Measurements from ENCODE around the gene ST6GAL1.
"Not testable (repeated sequence)": the region's sequence is repeated elsewhere in the genome, so short reads cannot be mapped to it uniquely, and the experiment has no call there.

ST6GAL1 gene

DNA sequence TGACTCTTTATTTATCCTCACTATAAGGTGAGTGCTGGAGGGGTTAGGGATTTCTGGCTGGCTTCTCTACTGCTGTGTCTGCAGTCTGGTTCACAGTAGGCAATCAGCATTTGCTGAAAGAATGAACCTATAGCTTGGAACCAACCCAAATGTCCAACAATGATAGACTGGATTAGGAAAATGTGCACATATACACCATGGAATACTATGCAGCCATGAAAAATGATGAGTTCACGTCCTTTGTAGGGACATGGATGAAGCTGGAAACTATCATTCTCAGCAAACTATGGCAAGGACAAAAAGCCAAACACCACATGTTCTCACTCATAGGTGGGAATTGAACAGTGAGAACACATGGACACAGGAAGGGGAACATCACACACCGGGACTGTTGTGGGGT lies 93.0 kb downstream of the ST6GAL1 start:
- H3K9ac ChIP-seq (ENCODE audit: low read length); H3K4me1 ChIP-seq (ENCODE audit: control insufficient read depth, insufficient read depth, low read length); H3K9me3 ChIP-seq (ENCODE audit: control insufficient read depth, insufficient read depth, low read depth, low read length); H3K36me3 ChIP-seq (ENCODE audit: control insufficient read depth, insufficient read depth, low read length); H3K4me3 ChIP-seq (ENCODE audit: low read depth, low read length); H3K27ac ChIP-seq (ENCODE audit: low read depth, low read length); H3K27me3 ChIP-seq (ENCODE audit: control insufficient read depth, insufficient read depth, low read length): not testable (repeated sequence)

DNA sequence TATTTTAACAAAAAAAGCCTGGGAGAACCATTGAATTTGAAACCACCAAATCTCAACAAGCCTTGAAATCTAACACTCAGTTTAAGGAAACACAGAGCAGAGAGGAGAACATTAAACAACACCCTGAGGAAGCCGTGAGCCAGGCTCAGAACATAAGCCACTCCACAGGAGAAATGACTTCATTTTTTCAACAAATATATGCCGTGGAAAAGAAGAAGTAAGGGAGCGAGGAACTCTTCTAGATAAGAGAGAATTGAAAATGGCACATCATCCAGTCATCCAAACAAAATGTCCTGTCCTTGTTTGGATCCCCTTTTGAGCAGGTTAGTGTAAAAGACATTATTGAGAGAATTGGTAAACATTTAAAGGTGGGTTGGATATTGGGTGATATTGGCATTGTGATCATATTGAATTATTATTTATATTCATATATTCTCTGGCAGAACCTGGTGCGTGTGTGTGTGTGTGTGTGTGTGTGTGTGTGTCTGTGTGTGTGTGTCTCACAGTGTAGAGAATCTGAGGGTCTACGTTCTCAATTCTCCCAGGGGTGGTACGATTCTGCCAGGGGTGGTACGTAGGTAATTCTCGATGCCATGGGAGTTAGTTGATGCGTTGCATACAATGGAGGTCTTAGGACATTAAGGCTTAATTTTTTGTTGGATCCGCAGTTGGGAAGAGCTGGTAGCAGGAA lies 94.4 kb downstream of the ST6GAL1 start:
- peaks cover 5% of the 10 kb centered on the region; the same call in 1 of the 2 replicates for H3K36me3 ChIP-seq (ENCODE audit: control insufficient read depth, insufficient read depth, low read length)
- no peaks in the 10 kb centered on the region for H3K9me3 ChIP-seq (ENCODE audit: control insufficient read depth, insufficient read depth, low read depth, low read length)
- no peaks in the 10 kb centered on the region for H3K4me1 ChIP-seq (ENCODE audit: control insufficient read depth, insufficient read depth, low read length)
- no peak overlapping the region for H3K4me3 ChIP-seq (ENCODE audit: low read depth, low read length)
- H3K27ac ChIP-seq (ENCODE audit: low read depth, low read length) = no peak overlapping the region
- H3K9ac ChIP-seq (ENCODE audit: low read length) = no peak overlapping the region
- H3K27me3 ChIP-seq (ENCODE audit: control insufficient read depth, insufficient read depth, low read length) = no peaks in the 10 kb centered on the region

DNA sequence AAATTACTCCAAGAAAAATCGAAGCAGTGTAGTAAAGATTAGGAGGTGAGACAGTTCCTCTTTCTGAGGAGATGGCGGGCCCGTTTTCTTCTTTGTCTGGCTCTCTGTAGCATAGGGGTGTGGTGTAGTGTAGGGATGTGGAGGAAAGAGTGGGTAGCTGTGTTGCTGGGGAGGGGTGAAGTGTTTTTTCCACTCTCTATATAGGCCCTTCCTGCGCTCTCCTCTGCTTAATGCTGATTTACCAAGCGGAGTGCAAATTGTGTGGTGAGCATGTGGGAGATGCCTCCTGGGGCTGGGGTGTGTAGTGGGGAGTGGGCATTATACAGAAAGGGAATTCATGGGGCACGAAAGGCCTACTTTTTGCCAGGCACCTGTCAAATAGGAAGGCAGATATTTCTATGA lies 94.9 kb downstream of the ST6GAL1 start:
- Histone ChIP-seq H3K4me3 (ENCODE audit: low read depth, low read length) (no peak overlapping the region), H3K27me3 (ENCODE audit: control insufficient read depth, insufficient read depth, low read length) (no peaks in the 10 kb centered on the region), H3K4me1 (ENCODE audit: control insufficient read depth, insufficient read depth, low read length) (no peaks in the 10 kb centered on the region), H3K9me3 (ENCODE audit: control insufficient read depth, insufficient read depth, low read depth, low read length) (no peaks in the 10 kb centered on the region), H3K9ac (ENCODE audit: low read length) (no peak overlapping the region), H3K27ac (ENCODE audit: low read depth, low read length) (no peak overlapping the region), H3K36me3 (ENCODE audit: control insufficient read depth, insufficient read depth, low read length) (peaks cover 5% of the 10 kb centered on the region; the same call in 1 of the 2 replicates)

DNA sequence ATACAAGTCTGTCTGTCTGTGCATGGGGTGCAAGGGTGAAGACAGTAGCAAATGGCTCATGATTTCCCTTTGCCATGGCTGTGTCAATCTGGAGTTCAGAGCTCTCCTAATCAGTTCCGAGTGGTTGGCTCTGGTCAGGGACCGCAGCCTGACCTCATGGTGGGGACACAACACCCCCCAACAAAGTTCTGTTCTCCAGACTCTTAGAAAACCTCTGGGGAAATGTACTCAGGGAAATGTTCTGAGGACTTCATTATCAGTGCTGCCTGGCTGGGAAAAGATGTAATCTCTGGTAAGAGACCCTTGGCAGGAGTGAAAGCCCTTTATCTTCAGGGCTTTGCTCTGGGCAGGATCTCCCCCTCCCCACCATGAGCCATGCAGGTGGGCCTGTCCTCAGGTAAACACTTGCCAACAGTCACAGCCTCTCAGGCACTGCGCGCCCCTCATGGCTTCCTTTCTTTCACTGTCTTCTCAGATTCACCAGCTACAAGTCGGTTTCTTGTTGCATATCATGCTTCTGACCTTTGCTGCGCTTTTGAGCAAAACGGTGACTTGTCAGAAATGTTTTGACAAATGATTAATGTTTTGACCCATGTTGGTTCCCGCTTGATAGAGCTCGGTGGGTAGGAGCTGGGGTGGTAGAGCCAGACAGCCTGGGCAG lies 95.5 kb downstream of the ST6GAL1 start:
- peaks cover 7% of the 10 kb centered on the region; the same call in 1 of the 2 replicates for H3K36me3 ChIP-seq (ENCODE audit: control insufficient read depth, insufficient read depth, low read length)
- H3K9me3 ChIP-seq (ENCODE audit: control insufficient read depth, insufficient read depth, low read depth, low read length) = no peaks in the 10 kb centered on the region
- no peak overlapping the region for H3K9ac ChIP-seq (ENCODE audit: low read length)
- H3K27ac ChIP-seq (ENCODE audit: low read depth, low read length) = no peak overlapping the region
- H3K4me1 ChIP-seq (ENCODE audit: control insufficient read depth, insufficient read depth, low read length) = no peaks in the 10 kb centered on the region
- no peak overlapping the region for H3K4me3 ChIP-seq (ENCODE audit: low read depth, low read length)
- H3K27me3 ChIP-seq (ENCODE audit: control insufficient read depth, insufficient read depth, low read length) = no peaks in the 10 kb centered on the region

DNA sequence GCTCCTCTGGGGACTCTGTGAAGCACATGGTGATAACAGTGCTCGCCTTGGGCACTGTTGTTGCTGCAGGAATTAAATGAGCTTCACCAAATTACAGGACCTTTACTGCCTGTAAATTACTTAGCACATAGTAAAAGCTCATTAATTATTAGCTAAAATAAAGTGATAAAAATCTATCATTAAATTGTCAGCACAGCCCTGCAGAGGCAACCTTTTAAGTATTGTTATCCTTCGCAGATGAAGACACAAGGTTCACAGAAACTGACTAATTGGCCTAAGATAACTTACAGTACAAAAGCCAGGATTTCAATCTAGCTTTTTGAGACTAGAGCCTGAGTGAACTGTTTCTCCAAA lies 96.0 kb downstream of the ST6GAL1 start:
- Histone ChIP-seq H3K4me1 (ENCODE audit: control insufficient read depth, insufficient read depth, low read length) (no peaks in the 10 kb centered on the region), H3K27me3 (ENCODE audit: control insufficient read depth, insufficient read depth, low read length) (no peaks in the 10 kb centered on the region), H3K27ac (ENCODE audit: low read depth, low read length) (no peak overlapping the region), H3K4me3 (ENCODE audit: low read depth, low read length) (no peak overlapping the region), H3K9ac (ENCODE audit: low read length) (no peak overlapping the region), H3K36me3 (ENCODE audit: control insufficient read depth, insufficient read depth, low read length) (peaks cover 9% of the 10 kb centered on the region; the same call in 1 of the 2 replicates), H3K9me3 (ENCODE audit: control insufficient read depth, insufficient read depth, low read depth, low read length) (no peaks in the 10 kb centered on the region)

DNA sequence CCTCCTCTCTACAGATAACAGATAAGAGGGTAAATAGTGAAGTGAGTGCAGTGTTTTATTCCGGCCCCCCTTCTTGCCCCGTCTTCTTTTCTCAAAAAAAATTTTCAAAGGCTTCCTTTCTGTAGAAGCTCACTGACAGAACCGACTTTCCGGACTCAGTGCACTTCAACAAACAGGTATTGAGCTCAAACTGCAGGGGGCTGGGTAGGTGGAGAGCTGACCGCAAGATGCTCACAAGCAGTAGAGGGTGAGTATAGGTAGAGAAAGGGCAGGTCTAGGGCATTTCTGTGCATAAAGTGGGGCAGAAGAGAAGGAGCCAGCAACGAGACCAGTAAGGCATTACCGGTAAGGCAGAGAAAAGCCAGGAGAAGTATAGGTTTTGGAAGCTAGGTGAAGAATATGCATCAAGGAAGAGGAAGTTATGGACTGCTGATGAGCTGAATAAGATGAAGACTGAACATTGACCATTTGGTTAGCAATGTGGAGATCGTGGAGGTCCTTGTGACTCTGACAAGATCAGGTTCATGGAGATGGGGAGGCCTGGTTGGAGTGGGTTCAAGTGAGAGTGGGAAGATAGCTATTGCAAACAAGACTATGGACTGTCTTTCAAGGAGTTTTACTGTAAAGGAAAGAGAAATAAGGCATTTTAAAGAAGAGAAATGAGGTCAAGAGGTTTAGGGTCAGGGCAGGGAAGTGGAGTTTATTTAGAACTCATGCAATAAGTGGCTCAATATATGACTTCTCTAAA lies 97.4 kb downstream of the ST6GAL1 start:
- Histone ChIP-seq H3K27ac (ENCODE audit: low read depth, low read length) (no peak overlapping the region), H3K27me3 (ENCODE audit: control insufficient read depth, insufficient read depth, low read length) (no peaks in the 10 kb centered on the region), H3K4me1 (ENCODE audit: control insufficient read depth, insufficient read depth, low read length) (no peaks in the 10 kb centered on the region), H3K9me3 (ENCODE audit: control insufficient read depth, insufficient read depth, low read depth, low read length) (peaks cover 2% of the 10 kb centered on the region; the same call in 1 of the 2 replicates), H3K9ac (ENCODE audit: low read length) (no peak overlapping the region), H3K36me3 (ENCODE audit: control insufficient read depth, insufficient read depth, low read length) (peaks cover 9% of the 10 kb centered on the region; the same call in 1 of the 2 replicates), H3K4me3 (ENCODE audit: low read depth, low read length) (no peak overlapping the region)

DNA sequence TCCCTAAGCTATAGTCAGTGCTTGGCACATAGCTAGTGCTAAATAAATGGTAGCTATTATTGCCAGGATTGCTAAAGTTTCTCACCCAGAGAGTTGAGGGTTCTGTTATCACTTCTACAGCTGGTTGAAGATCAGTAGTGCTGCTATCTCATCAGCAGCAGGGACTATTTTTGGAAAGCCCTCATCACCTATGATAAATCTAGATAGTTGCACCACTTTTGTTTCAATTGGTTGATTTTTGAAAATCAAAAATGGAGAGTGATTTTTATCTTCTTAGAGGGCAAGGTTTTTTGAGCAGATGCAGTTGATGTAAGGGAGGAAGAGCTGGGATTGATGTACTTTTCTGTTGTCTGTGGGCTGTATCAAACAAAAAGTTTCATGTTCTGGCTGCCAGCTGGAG lies 101.6 kb downstream of the ST6GAL1 start:
- Histone ChIP-seq H3K27me3 (ENCODE audit: control insufficient read depth, insufficient read depth, low read length) (no peaks in the 10 kb centered on the region), H3K4me3 (ENCODE audit: low read depth, low read length) (no peak overlapping the region), H3K27ac (ENCODE audit: low read depth, low read length) (no peak overlapping the region), H3K9ac (ENCODE audit: low read length) (no peak overlapping the region), H3K9me3 (ENCODE audit: control insufficient read depth, insufficient read depth, low read depth, low read length) (peaks cover 10% of the 10 kb centered on the region; the same call in 1 of the 2 replicates), H3K36me3 (ENCODE audit: control insufficient read depth, insufficient read depth, low read length) (peaks cover 4% of the 10 kb centered on the region; the same call in 1 of the 2 replicates), H3K4me1 (ENCODE audit: control insufficient read depth, insufficient read depth, low read length) (no peaks in the 10 kb centered on the region)

DNA sequence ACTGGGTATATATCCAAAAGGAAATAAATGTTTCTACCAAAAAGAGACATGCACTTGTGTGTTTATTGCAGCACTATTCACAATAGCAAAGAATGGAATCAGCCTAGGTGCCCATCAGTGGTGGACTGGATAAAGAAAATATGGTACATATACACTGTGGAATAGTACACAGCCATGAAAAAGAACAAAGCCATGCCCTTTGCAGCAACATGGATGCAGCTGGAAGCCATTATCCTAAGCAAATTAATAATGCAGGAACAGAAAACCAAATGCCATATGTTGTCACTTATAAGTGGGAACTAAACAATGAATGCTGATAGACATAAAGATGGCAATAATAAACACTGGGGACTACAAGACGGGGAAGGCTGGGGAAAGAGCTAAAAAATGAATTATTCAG lies 106.1 kb downstream of the ST6GAL1 start:
- H3K27me3 ChIP-seq (ENCODE audit: control insufficient read depth, insufficient read depth, low read length) = no peaks in the 10 kb centered on the region
- H3K27ac ChIP-seq (ENCODE audit: low read depth, low read length) = no peak overlapping the region
- peaks cover 10% of the 10 kb centered on the region; the same call in 1 of the 2 replicates for H3K9me3 ChIP-seq (ENCODE audit: control insufficient read depth, insufficient read depth, low read depth, low read length)
- peaks cover 31% of the 10 kb centered on the region for H3K36me3 ChIP-seq (ENCODE audit: control insufficient read depth, insufficient read depth, low read length)
- H3K4me1 ChIP-seq (ENCODE audit: control insufficient read depth, insufficient read depth, low read length) = peaks cover 6% of the 10 kb centered on the region; the same call in 1 of the 2 replicates
- H3K9ac ChIP-seq (ENCODE audit: low read length) = no peak overlapping the region
- H3K4me3 ChIP-seq (ENCODE audit: low read depth, low read length) = no peak overlapping the region

DNA sequence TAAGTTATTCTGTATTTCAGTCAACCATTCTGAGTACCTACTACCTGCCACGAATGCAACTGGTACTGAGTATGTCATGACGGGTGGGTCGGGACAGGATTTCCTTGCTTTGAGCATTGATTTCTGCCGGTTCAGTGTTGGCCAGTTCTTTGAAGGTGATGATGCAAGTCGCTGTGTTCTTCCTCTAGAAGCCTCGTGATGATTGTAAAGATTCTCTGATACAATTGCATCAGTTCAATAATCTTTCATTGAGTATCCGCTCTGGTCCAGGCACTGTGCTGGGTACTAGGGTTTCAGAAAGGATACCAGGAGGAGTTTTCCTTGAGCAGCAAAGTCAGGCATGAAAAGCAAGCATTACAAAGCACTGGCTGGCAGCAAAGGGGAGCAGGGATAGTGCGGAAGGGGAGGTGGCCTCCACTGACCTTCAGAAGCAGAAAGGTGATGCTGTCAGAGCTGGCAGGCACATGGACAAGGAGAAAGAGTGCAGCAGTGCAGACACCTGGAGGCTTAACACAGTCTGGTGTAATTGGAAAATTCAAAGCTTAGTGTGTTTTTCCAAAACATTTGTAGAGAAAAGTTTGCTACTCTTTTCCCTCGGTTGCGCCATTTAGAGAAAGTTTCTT lies 108.9 kb downstream of the ST6GAL1 start:
- Histone ChIP-seq H3K27ac (ENCODE audit: low read depth, low read length) (no peak overlapping the region), H3K9ac (ENCODE audit: low read length) (no peak overlapping the region), H3K36me3 (ENCODE audit: control insufficient read depth, insufficient read depth, low read length) (peaks cover 57% of the 10 kb centered on the region), H3K4me1 (ENCODE audit: control insufficient read depth, insufficient read depth, low read length) (peaks cover 6% of the 10 kb centered on the region; the same call in 1 of the 2 replicates), H3K9me3 (ENCODE audit: control insufficient read depth, insufficient read depth, low read depth, low read length) (peaks cover 6% of the 10 kb centered on the region; the same call in 1 of the 2 replicates), H3K4me3 (ENCODE audit: low read depth, low read length) (no peak overlapping the region), H3K27me3 (ENCODE audit: control insufficient read depth, insufficient read depth, low read length) (no peaks in the 10 kb centered on the region)

DNA sequence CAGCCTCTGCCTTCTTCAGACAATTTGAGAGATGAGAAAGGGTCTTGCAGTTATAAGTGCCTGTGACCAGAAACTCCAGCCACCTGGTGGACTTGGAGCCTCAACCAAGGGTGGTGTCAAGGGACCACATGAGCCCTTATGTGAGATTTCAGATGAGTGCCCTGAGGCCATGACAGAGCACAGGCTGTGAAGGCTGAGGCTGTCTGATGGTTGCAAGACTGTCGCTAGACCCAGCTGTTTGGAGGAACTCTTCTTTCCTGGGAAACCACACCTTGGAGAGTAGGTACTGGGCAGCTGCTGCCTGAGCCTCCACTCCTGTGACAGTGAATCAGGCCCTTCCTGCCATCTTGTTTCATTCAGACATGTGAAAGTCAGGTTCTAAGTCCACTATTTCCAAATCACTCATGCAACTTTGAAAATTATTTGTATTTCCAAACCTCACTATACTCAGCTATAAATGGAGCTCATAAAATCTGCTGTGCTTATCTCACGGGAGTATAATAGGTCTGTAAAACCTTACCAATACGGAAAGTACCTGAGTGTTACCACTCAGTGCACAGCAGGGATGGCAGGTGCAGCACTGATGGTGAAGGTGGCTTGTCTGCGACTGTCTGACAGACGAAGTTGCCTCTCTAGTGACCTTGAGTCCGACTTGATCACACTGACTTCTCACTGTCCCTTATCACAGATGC lies 109.5 kb downstream of the ST6GAL1 start:
- H3K4me1 ChIP-seq (ENCODE audit: control insufficient read depth, insufficient read depth, low read length) = peaks cover 6% of the 10 kb centered on the region; the same call in 1 of the 2 replicates
- H3K27ac ChIP-seq (ENCODE audit: low read depth, low read length) = 0 out of 2 replicates have a peak overlapping the region, but pooled peaks have one; percentile 4

More for the DNA sequence above, 109.5 kb downstream of the ST6GAL1 start:
- Histone ChIP-seq H3K36me3 (ENCODE audit: control insufficient read depth, insufficient read depth, low read length) (peaks cover 61% of the 10 kb centered on the region), H3K27me3 (ENCODE audit: control insufficient read depth, insufficient read depth, low read length) (no peaks in the 10 kb centered on the region), H3K4me3 (ENCODE audit: low read depth, low read length) (no peak overlapping the region), H3K9ac (ENCODE audit: low read length) (no peak overlapping the region), H3K9me3 (ENCODE audit: control insufficient read depth, insufficient read depth, low read depth, low read length) (0 out of 2 replicates have a peak, but pooled peaks cover 4% of the 10 kb centered on the region)

All from HUES6 (cell line).